ENCODE results near the gene YWHAG. TPM values are rescaled to one million over a fixed set of nuclear protein-coding genes. Genes with fewer than 3 reads are reported as not detected.

Gene YWHAG
- polyA plus RNA-seq, 3 donors, result 6.9 to 12.2 (median 9.3) TPM

GRCh38 chr7:76359978-76360638 lies 1.3 kb upstream of the YWHAG start:
- peak overlapping the region; percentile 100 for H3K9ac ChIP-seq (ENCODE audit: insufficient read depth, low read length, poor library complexity, severe bottlenecking)
- peak in 2 of 3 donors; percentile 57 to 61 for DNase-seq
- Mint-ChIP-seq H3K27me3 (ENCODE audit: low read depth in 3 of 3) (peaks cover 0 to 3% (median 0%) of the 10 kb centered on the region in 3 donors), H3K27ac (peak overlapping the region; percentile 94 to 99 (median 97)), H3K36me3 (peaks cover 10 to 17% of the 10 kb centered on the region in 2 donors), H3K4me1 (peaks cover 58% of the 10 kb centered on the region), H3K4me3 (peak overlapping the region; percentile 82 to 87), H3K9me3 (peaks cover 0 to 2% (median 0%) of the 10 kb centered on the region in 7 donors)
- H3K36me3 ChIP-seq (replicated peaks in 1 of 2; ENCODE audit: control insufficient read depth in 1 of 2, insufficient read depth in 2 of 2, low read length in 2 of 2), result peaks cover 4 to 15% of the 10 kb centered on the region in 2 donors
- H3K4me3 ChIP-seq (replicated peaks in 1 of 3; ENCODE audit: low read depth in 2 of 3, low read length in 3 of 3), result peak overlapping the region in 2 of 3 experiments; percentile 84 to 99
- H3K4me2 ChIP-seq (replicated peaks; ENCODE audit: extremely low read depth, low read length, poor library complexity, severe bottlenecking), result peak overlapping the region; percentile 87
- TF ChIP-seq CTCF (IDR thresholded peaks at IDR 0.05), result no peak
- peaks cover 54 to 77% of the 10 kb centered on the region in 2 donors for H3K4me1 ChIP-seq (ENCODE audit: control insufficient read depth in 1 of 2, insufficient read depth in 2 of 2, low read length in 2 of 2)
- H2AFZ ChIP-seq (ENCODE audit: insufficient read depth, low read depth, low read length, poor library complexity, severe bottlenecking), result peak overlapping the region; percentile 79
- no peaks in the 10 kb centered on the region for H3K27me3 ChIP-seq (ENCODE audit: control insufficient read depth in 2 of 2, insufficient read depth in 2 of 2, low read length in 2 of 2)
- H4K20me1 ChIP-seq (ENCODE audit: insufficient read depth, low read length), result peaks cover 35% of the 10 kb centered on the region
- 83% methylated on average over 5 of the region's 17 CpGs for WGBS (ENCODE audit: insufficient coverage)
- peak overlapping the region; percentile 99 to 100 for H3K27ac ChIP-seq (ENCODE audit: low read depth in 1 of 2, low read length in 2 of 2)
- intact Hi-C loops (cut with micrococcal nuclease), result loop anchor here (2.0 to 5.0 kb wide), 3 partner anchors 32 to 41 kb away; no protein-coding TSS in a partner anchor
- H3K9me3 ChIP-seq (replicated peaks in 1 of 2; ENCODE audit: control insufficient read depth in 1 of 2, insufficient read depth in 1 of 2, low read length in 2 of 2), result no peaks in the 10 kb centered on the region
- H3K79me2 ChIP-seq (ENCODE audit: insufficient read depth, low read length), result peaks cover 36% of the 10 kb centered on the region

GRCh38 chr7:76359111-76359977 lies 553 bp upstream of the YWHAG start:
- Histone ChIP-seq H3K9ac (ENCODE audit: insufficient read depth, low read length, poor library complexity, severe bottlenecking) (peak overlapping the region; percentile 100), H3K4me2 (replicated peaks; ENCODE audit: extremely low read depth, low read length, poor library complexity, severe bottlenecking) (peak overlapping the region; percentile 87), H3K9me3 (replicated peaks in 1 of 2; ENCODE audit: control insufficient read depth in 1 of 2, insufficient read depth in 1 of 2, low read length in 2 of 2) (no peaks in the 10 kb centered on the region), H3K79me2 (ENCODE audit: insufficient read depth, low read length) (peaks cover 44% of the 10 kb centered on the region), H3K4me1 (ENCODE audit: control insufficient read depth in 1 of 2, insufficient read depth in 2 of 2, low read length in 2 of 2) (peaks cover 50 to 76% of the 10 kb centered on the region in 2 donors), H2AFZ (ENCODE audit: insufficient read depth, low read depth, low read length, poor library complexity, severe bottlenecking) (peak overlapping the region; percentile 79), H3K4me3 (replicated peaks in 1 of 3; ENCODE audit: low read depth in 2 of 3, low read length in 3 of 3) (peak overlapping the region; percentile 84 to 99 (median 95)), H3K36me3 (replicated peaks in 1 of 2; ENCODE audit: control insufficient read depth in 1 of 2, insufficient read depth in 2 of 2, low read length in 2 of 2) (peaks cover 8 to 15% of the 10 kb centered on the region in 2 donors), H3K27ac (ENCODE audit: low read depth in 1 of 2, low read length in 2 of 2) (peak overlapping the region; percentile 99 to 100), H3K27me3 (ENCODE audit: control insufficient read depth in 2 of 2, insufficient read depth in 2 of 2, low read length in 2 of 2) (no peaks in the 10 kb centered on the region), H4K20me1 (ENCODE audit: insufficient read depth, low read length) (peaks cover 43% of the 10 kb centered on the region)
- Mint-ChIP-seq H3K4me3 (peak overlapping the region; percentile 82 to 87), H3K4me1 (peaks cover 56% of the 10 kb centered on the region), H3K27me3 (ENCODE audit: low read depth in 3 of 3) (peaks cover 0 to 3% (median 0%) of the 10 kb centered on the region in 3 donors), H3K36me3 (peaks cover 12 to 20% of the 10 kb centered on the region in 2 donors), H3K27ac (peak overlapping the region; percentile 94 to 99 (median 97)), H3K9me3 (peaks cover 0 to 2% (median 0%) of the 10 kb centered on the region in 7 donors)
- peak; percentile 47 for TF ChIP-seq CTCF (IDR thresholded peaks at IDR 0.05)
- intact Hi-C loops (cut with micrococcal nuclease), result loop anchor here (2.0 to 5.0 kb wide), 3 partner anchors 33 to 41 kb away; no protein-coding TSS in a partner anchor
- DNase-seq, result peak; percentile 94 to 98 (median 97)
- 1% methylated on average over 34 of the region's 41 CpGs for WGBS (ENCODE audit: insufficient coverage)

Measured in CD14-positive monocyte (primary cell).